ENCODE measurements around the gene TLE5.

GRCh38 chr19:3107658-3108057, 45.4 kb upstream of the TLE5 start:
- TF ChIP-seq POLR2A (IDR thresholded peaks at IDR 0.05) (no peak), CTCF (IDR thresholded peaks at IDR 0.05) (no peak)

All from stomach (tissue), 4 donors.